Measurements from ENCODE around the gene PATE3.

The PATE3 gene, protein sequence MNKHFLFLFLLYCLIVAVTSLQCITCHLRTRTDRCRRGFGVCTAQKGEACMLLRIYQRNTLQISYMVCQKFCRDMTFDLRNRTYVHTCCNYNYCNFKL

DNA sequence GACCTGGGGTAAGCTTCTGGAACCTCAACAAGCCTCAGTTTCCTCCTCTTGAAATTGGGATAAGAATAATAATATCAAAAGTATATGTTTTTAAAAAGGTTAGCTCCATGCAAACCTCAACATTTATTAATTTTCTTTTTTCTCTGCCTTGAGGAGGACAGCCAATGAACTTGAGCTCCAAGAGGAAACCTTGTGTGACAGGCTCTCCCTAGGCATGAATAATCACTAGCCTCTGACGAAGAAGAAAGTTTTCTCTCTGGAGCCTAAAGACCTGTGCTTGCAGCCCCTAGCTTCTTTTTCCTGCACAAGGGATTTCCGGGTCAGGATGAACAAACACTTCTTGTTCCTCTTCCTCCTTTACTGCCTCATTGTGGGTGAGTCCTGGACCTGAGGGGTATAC is at the start of gene PATE3:
Gene PATE3, plus strand, starts transcription at position 301 of the 400 bp plus-strand sequence. Its CDS starts 25 bp downstream, at position 326.
- no peak for DNase-seq (ENCODE audit: low spot score)

DNA sequence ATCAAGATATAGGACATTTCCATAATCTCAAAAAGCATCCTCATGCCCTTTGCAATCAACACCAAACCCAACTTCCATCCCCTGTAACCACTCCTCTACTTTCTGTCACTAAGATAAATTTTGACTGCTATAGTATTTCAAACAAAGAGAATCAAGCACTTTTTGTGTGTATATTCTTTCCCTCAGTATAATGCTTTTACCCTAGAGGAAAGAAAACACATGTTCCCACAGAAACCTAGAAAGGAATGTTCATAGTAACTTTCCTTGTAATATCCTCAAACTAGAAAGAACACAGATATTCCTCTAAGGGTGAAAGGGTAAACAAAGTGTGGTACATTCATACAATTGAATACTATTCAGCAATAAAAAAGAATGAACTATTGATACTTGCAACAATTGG is 47.3 kb upstream of the PATE3 start:
- DNase-seq (ENCODE audit: low spot score), result no peak

DNA sequence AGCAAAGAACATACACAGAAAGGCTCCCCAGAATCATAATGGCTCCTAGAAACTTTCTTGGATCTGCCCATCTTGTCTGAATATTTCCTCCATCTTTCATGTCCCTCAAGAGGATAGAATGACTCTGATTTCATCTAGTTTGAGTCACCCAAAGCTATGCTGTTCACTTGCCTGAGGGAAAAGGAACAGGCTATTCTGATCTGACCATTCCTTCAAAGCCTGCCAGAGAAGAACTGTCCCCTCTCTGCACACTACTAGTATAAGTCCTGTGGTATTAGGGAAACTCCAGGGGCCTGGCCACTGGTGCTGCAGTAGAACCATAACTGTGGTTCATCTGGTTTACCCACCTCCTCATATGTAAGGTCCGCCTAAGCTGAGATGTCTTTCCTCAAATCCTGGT is 44.2 kb upstream of the PATE3 start:
- no peak for DNase-seq (ENCODE audit: low spot score)

DNA sequence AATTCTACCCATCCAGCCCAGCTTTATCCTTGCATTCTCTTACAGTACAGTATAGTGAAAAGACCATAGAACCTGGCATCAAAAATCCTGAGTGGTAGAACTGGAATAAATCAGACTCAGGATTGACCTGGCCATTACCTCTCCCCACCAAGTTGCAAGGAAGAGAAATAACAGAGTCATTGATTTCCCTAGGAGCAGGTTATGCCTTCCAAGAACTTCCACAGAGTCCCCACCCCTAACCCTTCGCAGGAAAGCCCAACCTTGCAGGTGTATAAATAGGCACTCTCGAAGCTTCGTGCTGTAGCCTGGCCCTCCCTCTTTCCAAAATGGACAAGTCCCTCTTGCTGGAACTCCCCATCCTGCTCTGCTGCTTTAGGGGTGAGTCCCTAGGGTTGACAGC is 41.9 kb upstream of the PATE3 start, which contains the start of gene PATE1:
Gene PATE1, plus strand, starts transcription at position 301 of the 400 bp plus-strand sequence. Its CDS starts 26 bp downstream, at position 327.
- DNase-seq (ENCODE audit: low spot score), result no peak

DNA sequence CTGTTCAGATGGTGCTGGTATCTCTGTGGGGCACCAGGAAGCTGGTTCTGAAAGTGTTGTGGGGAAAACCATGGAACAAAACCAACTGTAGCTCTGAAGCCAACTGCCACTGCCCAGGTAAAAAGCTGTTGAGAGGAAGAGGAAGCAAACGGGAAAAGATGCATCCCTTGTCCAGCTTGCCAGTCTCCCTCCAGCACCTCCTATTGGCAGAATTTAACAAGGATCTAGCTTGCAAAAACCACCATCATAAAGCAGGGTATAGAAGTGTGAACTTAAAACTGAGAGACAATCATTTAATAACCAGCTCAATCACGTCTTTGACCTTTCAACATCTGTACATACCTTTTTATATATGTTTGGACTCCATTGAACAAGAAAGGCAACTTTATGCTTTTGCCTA is 37.3 kb upstream of the PATE3 start:
- no peak for DNase-seq (ENCODE audit: low spot score)

DNA sequence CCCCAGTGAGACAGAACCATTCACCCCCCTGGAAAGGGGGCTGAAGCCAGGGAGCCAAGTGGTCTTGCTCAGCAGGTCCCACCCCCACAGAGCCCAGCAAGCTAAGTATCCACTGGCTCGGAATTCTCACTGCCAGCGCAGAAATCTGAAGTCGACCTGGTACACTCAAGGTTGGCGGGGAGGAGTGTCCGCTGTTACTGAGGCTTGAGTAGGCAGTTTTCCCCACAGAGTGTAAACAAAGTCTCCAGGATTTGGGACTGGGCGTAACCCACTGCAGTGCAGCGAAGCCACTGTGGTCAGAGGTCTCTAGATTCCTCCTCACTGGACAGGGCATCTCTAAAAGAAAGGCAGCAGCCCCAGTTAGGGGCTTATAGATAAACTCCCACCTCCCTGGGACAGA is 31.9 kb upstream of the PATE3 start:
- no peak for DNase-seq (ENCODE audit: low spot score)

DNA sequence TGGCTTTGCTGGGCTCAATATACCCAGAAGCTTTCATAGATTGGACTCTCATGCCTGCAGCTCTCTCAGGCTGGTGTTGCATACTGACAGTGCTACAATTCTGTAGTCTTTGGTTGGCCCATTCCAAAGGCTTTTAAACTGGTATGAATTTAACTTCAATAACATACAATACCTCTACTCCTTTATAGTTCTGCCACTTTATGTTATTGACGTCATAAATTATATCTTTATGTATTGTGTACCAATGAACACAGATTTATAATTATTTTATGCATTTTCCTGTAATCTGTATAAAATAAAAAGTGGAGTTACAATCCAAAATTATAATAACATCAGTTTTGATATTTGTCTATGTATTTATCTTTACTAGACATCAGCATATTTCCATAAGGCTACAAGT is 25.5 kb upstream of the PATE3 start:
- no peak for DNase-seq (ENCODE audit: low spot score)

DNA sequence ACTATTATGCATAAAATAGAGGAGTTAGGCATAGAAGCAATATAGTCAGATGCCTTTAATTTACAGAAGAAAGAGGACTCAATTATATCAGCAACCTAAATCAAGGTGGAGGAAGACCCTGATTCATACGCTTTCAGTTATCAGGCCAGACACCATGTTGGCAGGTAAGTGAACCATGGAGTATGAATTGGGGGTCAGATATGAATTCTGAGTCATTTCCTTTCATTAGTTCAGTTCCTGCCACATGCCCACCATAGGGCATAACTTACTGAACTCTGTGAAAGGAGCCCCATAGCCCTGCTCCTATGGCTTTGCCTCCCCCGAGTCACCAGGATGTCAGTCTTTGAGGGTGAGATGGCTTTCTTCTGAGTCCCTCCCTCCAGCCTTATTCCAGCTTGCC is 24.4 kb upstream of the PATE3 start:
- DNase-seq (ENCODE audit: low spot score), result no peak

DNA sequence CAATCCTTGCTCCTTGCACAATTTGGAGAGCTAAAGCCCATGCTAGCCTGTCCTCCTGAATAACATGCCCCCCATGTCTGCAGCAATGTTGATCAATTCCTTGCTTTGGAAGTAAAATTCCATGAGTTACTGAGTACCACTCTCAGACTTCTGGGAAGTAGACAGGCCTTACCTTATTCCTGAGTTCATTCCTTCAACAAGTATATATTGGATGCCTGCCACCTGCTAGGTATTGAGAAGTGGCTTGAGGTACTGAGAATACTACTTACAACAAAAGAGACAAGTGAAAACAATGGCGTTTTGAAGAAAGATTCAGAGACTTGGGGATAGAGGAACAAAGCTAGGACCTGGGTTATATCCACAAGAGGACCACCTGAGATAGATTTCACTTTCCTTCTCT is 21.7 kb upstream of the PATE3 start:
- no peak for DNase-seq (ENCODE audit: low spot score)

DNA sequence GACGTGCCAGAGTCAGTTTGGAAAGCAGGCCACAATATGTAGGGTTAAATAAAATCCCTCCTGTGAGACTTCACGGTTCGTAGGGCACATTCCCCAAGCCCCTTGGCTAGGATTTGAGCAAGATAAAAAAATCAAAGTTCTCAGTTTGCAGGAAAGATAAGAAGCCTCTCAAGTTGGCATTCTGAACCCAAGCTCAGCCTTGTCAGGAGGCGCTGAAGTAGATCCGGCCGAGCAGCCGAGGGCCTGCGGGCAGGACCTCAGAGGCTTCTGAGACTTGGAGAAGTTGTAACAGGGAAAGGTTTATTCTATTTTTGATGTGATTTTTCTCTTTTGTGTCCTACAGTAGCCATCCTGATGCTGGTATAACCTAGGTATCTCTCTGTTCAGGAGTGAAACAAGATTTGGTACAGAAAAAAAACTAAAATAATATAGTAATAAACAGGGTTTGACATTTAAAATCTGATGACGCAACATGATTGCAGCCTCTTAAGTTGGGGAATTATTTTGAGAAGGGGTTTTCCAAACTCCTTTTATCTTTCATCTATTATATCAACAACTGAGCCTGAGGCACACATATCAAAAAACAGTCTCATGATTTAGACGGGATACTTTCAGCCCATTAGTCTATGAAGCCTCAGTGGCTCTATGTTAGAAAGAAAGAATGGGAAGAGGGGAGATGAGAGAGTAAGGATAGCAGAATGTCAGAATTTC is 19.4 kb upstream of the PATE3 start:
- DNase-seq (ENCODE audit: low spot score), result no peak

DNA sequence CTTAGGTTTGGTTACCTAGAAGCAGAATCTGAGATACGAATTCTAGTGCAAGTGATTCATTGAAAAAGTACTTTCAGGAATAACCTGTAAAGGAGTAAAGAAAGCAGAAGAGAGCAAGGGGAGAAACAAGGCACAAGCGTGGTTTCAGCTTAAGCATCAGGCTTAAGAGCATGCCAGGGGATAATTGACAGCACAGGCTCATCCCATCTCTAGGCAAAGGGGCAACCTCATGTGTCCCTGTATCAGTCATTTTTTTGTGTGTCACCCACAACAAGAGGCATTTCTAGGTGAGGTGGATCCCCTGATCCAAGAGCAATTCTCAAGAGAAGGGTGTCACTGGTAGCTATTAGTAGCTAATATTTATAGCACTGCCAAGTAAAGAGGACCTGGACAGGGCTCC is 17.3 kb upstream of the PATE3 start:
- DNase-seq (ENCODE audit: low spot score), result no peak

DNA sequence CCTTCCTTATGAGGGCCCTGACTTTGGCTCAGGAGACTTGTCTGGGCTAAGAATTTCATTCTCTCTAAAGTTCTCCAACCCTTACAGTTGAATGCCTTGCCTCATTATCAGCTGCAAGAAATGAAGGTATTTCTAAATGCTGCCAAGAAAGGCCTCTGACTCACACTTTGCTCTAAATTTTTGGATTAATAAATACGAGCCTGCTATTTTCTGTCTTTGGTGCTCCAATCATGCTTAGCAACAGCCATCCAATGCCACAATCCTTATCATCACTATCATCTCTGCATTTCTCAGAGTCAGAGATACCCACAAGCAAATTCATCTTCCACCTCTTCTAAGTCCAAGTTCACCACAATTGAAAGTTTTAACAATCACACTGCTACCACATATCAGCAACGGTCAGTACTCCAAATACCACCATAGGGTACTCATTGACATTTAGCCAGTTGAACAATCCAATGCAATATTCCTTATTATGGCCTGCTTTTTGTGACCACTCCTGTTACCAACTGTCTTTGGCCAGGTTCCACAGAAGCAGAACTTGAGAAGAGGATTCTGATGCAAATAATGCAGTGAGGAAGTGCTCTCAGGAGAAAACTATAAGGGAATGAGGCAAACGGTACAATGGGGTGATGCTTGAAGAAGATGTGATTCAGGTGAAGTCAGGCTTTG is 15.0 kb upstream of the PATE3 start:
- DNase-seq (ENCODE audit: low spot score), result no peak

DNA sequence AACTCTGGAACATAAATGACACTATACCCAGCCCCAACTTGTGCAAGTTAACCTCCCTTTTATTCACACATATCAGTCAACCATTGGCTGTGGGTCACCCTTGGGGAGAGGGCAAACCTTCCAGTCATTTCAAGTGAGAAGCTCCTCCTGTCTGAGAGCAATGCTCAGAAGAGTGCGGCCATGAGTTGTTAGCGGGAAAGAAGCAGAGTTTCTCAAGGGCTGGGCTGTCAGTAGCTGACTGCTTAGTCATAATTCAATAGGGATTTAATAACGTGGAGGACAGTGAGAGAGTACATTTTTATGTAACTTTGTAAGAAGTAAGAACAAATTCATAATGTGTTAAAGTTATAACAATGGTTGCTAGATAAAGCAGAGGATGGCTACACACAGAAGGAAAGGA is 14.4 kb upstream of the PATE3 start:
- no peak for DNase-seq (ENCODE audit: low spot score)

DNA sequence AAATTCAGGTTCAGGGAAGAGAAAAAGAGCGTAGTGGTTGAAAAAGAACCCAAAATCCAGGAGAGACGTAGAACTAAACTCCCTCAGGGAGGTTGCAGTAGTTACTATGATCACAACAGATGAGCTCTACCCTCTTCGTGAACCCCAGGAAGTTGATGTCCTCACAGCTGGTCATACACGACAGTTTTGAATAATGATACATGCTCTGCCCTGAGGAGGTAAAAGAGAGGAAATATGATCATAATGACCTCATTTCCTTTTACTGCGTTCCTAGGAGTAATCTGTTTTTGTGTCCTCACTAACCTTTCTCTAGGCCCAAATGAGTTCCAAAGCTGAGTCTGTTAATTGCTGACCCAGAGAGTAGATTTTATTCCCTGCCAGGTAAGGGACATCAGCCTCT is 10.6 kb upstream of the PATE3 start:
- no peak for DNase-seq (ENCODE audit: low spot score)

DNA sequence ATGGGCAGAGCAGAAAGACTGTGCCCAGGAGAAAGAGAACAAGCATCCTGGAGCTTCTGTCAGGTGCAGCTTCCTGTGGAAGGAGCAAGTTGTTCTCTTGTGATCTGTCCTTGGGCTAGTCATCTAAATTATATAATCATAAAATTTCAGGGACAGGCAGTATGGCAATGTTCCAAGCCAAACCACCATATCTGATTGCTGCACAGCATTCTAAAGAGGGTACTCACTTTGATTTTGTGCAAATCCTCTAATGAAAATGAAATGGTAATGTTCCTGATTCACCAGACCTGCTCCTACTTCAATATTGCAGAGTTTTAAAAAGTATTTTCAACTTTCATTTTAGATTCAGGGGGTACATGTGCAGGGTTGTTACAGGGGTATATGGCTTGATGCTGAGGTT is 9.2 kb upstream of the PATE3 start, which contains the start of gene PATE2:
Gene PATE2, minus strand, starts transcription at position 101 of the 400 bp plus-strand sequence. Its CDS starts 55 bp downstream, at position 46.
- no peak for DNase-seq (ENCODE audit: low spot score)

DNA sequence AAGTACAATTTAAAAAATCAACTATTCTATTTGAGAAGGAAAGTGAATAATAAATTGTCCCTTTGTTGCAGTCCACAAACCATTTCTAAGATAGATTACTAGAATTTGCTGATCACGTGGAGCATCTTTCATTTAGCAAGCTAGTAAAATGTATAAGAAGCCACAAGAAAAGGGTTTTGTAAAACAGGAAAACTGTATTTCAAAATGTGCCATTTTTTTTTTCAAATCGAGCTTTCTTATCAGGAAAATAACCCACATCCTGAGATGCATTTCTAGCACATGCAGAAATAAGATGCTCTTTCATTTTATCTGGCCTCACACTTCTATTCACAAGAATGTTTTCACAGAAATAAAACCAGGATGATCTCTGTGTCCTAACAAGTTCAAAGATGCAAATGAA is 3.2 kb upstream of the PATE3 start:
- DNase-seq (ENCODE audit: low spot score), result no peak

DNA sequence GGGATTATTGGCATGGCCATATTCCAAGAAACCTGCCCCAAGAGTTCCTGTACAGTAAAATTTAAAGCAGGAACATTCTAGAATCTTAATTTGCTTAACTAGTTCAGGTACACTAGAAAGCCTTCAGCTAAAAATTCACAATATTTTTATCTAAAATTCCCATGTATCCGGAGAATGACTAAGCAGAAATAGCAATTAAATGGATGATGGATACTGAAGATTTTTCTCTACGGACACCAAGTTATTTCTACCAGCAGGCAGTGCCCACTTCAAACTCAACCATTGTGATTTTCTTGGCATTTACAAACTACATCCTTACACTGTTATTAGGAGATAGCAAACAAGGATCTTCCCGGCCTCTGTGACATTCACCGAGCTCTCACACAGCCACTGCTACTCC is 2.9 kb downstream of the PATE3 start:
- DNase-seq (ENCODE audit: low spot score), result no peak

DNA sequence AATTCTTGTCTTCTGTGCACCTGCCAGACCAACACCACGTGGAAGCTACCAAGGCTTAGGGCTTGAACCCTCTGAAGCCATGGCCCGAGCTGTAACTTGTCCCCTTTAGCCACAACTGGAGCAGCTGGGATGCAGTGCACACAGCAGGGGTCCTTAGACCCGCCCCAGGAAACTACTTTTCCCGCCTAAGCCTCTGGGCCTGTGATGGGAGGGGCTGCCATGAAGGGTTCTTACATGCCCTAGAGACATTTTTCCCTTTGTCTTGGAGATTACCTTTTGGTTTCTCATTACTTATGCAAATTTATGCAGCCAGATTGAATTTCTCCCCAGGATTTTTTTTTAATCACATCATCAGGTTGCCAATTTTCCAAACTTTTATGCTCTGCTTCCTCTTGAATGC is 9.7 kb downstream of the PATE3 start:
- DNase-seq (ENCODE audit: low spot score), result no peak

DNA sequence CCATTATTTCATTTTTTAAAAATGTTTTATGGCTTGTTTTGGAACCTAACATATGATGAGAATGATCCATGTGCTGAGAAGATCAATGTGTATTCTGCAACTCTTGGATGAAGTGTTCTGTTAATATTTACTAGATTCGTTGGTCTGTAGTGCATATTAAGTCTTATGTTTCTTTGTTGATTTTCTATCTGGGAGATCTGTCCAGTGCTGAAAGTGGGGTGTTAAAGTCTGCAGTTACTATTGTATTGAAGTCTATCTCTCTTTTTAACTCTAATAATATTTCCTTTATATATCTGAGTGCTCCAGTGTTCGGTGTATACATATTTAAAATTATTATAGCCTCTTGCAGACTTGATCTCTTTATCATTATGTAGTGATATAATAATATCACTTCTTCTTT is 11.9 kb downstream of the PATE3 start:
- DNase-seq (ENCODE audit: low spot score), result no peak

DNA sequence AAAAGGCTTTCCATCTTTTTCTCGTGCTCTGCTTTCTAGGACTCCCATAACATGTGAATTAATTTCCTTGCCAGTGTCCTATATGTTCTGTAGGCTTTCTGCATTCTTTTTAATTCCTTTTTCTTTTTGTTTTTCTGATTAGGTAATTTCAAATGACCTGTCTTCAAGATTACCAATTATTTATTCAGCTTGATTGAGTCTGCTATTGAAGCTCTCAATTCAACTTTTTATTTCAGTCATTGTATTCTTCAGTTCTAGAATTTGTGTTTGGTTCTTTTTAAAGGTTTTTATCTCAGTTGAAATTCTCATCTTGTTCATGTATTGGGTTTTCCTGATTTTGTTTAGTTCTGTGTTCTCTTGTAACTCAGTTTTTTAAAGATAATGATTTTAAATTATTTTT is 14.5 kb downstream of the PATE3 start:
- no peak for DNase-seq (ENCODE audit: low spot score)

DNA sequence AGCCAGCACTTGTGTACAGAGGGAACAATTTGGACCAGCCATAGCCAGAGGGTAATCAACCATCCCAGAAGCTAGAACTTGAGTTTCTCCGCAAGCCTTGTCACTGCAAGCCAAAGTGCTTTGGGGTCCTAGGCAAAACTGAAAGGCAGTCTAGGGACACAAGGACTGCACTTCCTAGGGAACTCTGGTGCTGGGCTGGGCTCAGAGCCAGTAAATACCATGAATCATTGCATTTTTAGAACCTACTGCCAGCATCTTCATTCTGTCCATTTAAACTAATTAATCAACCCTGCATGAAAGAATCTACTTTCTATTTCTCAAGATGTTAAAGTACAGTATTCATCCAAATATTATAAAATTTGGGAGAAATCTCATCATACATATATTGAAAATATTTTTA is 20.0 kb downstream of the PATE3 start:
- no peak for DNase-seq (ENCODE audit: low spot score)

DNA sequence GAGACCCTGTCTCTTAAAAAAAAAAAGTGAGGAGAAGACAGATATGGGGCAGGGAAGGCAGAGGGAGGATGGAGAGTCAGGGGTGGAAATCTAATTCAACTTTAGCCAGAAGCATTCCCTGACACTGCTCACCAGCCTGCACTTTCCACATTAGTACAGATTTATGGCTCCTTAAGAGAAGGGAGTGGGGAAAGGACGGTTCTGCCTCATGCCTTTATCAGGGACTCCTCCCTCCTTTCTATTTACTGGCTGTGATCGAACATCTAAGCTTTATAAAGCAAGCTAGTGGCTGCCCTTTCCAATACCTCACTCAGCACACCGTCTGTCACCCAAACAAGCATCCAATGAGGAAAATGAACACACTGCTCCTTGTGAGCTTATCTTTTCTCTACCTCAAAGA is 45.1 kb downstream of the PATE3 start, which contains the start of gene PATE4:
Gene PATE4, plus strand, starts transcription at position 301 of the 400 bp plus-strand sequence. Its CDS starts 44 bp downstream, at position 345.
- DNase-seq (ENCODE audit: low spot score), result no peak

DNA sequence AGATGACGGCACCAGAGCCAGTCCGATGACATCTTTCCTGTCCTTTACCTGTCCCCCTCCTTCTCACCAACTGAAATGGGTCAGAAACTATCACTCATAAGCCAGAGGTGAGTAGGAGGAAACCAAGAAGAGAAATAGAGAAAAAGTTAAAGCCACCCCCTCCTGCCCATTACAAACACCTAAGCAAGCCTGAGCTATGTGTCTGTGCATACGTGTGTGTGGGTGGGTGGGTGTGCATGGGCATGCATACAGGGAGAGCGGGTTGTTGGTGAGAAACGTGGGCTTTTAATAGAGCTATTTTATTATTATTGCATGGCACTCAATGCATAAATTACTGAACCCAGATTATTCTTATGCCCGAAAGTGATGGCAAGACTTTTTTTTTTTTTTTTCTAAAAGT is 47.8 kb downstream of the PATE3 start:
- no peak for DNase-seq (ENCODE audit: low spot score)
